Body of pancreas (tissue), 4 donors: ENCODE results near the gene WWOX.
A peak's percentile ranks its signal among the peaks of the same experiment; 100 is the strongest.

ENCODE experiments used
- POLR2A ChIP-seq, 3 donors: fragments of 450-650 bp; IDR thresholded peaks; one replicate each; pipeline ENCODE4 v1.6.1; 2016; ENCODE audit warnings: antibody characterized with exemption in 3 of 3, mild to moderate bottlenecking in 2 of 3
- TF ChIP-seq, protein P1 (sequence below), 7 experiments: fragments of 450-650 bp in 4 of 7; fragments of 200-600 bp in 3 of 7; sonication (generic) in 3 of 7; IDR thresholded peaks; one replicate each; pipeline ENCODE4 v1.5.1; 2016 to 2019; ENCODE audit warnings: antibody characterized with exemption in 7 of 7

DNA sequence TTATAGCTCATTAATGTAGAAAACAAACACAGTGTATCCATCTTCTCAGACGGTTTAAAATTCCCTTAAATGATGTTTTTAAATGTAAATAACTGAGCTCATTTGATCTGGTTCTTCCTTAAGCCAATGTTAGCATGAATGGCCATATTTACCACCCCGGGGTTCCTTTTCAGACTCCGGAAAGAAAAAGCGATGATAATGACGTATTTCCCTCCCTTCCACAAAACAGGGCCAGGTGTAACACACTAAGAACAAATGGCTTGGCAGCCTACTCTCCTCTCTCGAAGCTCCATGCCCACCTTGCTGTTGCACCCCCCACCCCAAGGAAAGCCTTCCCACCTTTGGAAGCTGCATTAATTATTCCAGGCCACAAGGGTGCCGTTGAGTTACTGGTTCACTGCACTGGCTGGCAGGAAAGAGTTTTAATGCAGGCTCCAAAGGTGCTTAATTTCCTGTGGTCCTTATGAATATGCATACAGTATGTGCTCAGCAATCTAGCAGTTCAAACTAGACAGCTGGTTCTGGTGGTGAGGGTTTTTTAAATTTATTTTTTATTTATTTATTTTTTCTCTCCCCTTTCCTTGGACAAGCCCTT is 378.9 kb downstream of the WWOX start:
- TF ChIP-seq, protein P1, sequence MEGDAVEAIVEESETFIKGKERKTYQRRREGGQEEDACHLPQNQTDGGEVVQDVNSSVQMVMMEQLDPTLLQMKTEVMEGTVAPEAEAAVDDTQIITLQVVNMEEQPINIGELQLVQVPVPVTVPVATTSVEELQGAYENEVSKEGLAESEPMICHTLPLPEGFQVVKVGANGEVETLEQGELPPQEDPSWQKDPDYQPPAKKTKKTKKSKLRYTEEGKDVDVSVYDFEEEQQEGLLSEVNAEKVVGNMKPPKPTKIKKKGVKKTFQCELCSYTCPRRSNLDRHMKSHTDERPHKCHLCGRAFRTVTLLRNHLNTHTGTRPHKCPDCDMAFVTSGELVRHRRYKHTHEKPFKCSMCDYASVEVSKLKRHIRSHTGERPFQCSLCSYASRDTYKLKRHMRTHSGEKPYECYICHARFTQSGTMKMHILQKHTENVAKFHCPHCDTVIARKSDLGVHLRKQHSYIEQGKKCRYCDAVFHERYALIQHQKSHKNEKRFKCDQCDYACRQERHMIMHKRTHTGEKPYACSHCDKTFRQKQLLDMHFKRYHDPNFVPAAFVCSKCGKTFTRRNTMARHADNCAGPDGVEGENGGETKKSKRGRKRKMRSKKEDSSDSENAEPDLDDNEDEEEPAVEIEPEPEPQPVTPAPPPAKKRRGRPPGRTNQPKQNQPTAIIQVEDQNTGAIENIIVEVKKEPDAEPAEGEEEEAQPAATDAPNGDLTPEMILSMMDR (IDR thresholded peaks at IDR 0.05): peak in 2 of 7 experiments; percentile 17 to 39
- no peak for TF ChIP-seq POLR2A (IDR thresholded peaks at IDR 0.05)
